ENCODE data around the gene CCDC146. TPM values are rescaled to one million over a fixed set of nuclear protein-coding genes. Genes with fewer than 3 reads are reported as not detected.

The CCDC146 gene
- total and polyA plus RNA-seq, 2 of the 13 experiments (the other 11 are each of a cell fraction or from before 2014, with no cell fraction given): 2.4 to 4.1 TPM

DNA sequence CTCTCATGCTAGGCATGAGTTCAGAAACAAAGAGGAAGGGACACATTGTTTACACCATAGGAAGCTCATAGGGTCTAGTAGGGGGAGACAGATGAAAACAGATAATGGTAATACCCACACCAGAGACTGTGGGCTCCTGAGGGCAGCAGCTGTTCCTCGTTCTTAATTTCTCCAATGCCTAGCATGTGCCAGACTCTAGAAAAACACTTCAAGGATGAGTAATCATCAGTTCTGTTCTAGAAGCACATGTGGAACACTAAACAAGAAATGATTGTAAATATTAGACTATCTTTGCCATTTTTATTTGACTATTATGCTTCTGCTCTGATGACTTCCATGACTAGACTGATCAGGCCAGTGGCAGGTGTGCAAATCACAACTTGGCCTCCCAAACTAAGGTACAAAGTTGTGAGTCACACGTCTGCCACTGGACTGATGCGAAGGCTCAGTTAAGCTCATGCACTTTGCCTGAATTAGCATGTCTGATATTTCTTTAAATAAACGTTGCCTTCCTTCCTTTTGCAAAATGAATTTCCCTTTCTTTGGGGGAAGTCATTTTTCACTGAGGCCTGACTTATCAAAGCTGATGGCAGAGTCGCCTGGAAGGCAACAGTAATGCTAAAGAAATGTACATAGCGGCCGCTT is 166.4 kb downstream of the CCDC146 start:
- no peaks in the 10 kb centered on the region for H3K4me1 ChIP-seq (ENCODE audit: insufficient read depth, low read length)
- no peak overlapping the region for H3K27ac ChIP-seq (ENCODE audit: extremely low read length, insufficient read depth, low read length)
- ChIA-PET POLR2A (no interaction called here), CTCF (ENCODE audit: low intra/inter-chr PET ratio, low total read pairs) (no interaction called here)
- no peak overlapping the region for H3K9ac ChIP-seq (ENCODE audit: insufficient read depth, low read depth, low read length)
- H3K79me2 ChIP-seq (ENCODE audit: insufficient read depth, low read length): no peaks in the 10 kb centered on the region
- H3K27me3 ChIP-seq (ENCODE audit: control insufficient read depth in 1 of 2, insufficient read depth in 2 of 2, low read length in 2 of 2): no peaks in the 10 kb centered on the region
- intact Hi-C loops (cut with micrococcal nuclease; ENCODE audit: unreplicated experiment): no loop called here
- no peaks in the 10 kb centered on the region for H4K20me1 ChIP-seq (ENCODE audit: insufficient read depth, low read length)
- FAIRE-seq (no peak), DNase-seq (ENCODE audit: low spot score) (no peak), ATAC-seq (no peak)
- no peak overlapping the region for H3K4me3 ChIP-seq (replicated peaks in 1 of 3; ENCODE audit: insufficient read depth in 1 of 3, low read depth in 2 of 3, low read length in 3 of 3)
- in situ Hi-C loops (cut with HindIII; ENCODE audit: extremely low pct_ligation_motif_present, low pct_unique_long_range_greater_than_20kb): no loop called here
- H3K36me3 ChIP-seq (replicated peaks in 1 of 2; ENCODE audit: control insufficient read depth in 1 of 2, insufficient read depth in 2 of 2, low read length in 2 of 2): no peaks in the 10 kb centered on the region
- H2AFZ ChIP-seq (ENCODE audit: low read length): no peak overlapping the region
- BruUV-seq (replicated peaks): no TSS peak
- H3K9me3 ChIP-seq (ENCODE audit: low read length): no peaks in the 10 kb centered on the region
- WGBS (ENCODE audit: low lambda C conversion rate): 72% methylated on average over 7 of the region's 7 CpGs
- H3K4me2 ChIP-seq (ENCODE audit: low read depth, low read length): no peak overlapping the region
- no peak for TF ChIP-seq FOXO1 (CRISPR knock-in tag; IDR thresholded peaks at IDR 0.05)
- TF ChIP-seq, protein P1, sequence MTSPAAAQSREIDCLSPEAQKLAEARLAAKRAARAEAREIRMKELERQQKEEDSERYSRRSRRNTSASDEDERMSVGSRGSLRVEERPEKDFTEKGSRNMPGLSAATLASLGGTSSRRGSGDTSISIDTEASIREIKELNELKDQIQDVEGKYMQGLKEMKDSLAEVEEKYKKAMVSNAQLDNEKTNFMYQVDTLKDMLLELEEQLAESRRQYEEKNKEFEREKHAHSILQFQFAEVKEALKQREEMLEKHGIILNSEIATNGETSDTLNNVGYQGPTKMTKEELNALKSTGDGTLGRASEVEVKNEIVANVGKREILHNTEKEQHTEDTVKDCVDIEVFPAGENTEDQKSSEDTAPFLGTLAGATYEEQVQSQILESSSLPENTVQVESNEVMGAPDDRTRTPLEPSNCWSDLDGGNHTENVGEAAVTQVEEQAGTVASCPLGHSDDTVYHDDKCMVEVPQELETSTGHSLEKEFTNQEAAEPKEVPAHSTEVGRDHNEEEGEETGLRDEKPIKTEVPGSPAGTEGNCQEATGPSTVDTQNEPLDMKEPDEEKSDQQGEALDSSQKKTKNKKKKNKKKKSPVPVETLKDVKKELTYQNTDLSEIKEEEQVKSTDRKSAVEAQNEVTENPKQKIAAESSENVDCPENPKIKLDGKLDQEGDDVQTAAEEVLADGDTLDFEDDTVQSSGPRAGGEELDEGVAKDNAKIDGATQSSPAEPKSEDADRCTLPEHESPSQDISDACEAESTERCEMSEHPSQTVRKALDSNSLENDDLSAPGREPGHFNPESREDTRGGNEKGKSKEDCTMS (CRISPR knock-in tag; conservative IDR thresholded peaks at IDR 0.05): no peak
- TF ChIP-seq, protein P2, sequence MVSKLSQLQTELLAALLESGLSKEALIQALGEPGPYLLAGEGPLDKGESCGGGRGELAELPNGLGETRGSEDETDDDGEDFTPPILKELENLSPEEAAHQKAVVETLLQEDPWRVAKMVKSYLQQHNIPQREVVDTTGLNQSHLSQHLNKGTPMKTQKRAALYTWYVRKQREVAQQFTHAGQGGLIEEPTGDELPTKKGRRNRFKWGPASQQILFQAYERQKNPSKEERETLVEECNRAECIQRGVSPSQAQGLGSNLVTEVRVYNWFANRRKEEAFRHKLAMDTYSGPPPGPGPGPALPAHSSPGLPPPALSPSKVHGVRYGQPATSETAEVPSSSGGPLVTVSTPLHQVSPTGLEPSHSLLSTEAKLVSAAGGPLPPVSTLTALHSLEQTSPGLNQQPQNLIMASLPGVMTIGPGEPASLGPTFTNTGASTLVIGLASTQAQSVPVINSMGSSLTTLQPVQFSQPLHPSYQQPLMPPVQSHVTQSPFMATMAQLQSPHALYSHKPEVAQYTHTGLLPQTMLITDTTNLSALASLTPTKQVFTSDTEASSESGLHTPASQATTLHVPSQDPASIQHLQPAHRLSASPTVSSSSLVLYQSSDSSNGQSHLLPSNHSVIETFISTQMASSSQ (IDR thresholded peaks at IDR 0.05; ENCODE audit: low read depth): no peak
- TF ChIP-seq, protein P2 (CRISPR knock-in tag; IDR thresholded peaks at IDR 0.05; ENCODE audit: borderline replicate concordance): no peak
- no peak for TF ChIP-seq DR1 (CRISPR knock-in tag; IDR thresholded peaks at IDR 0.05)
- TF ChIP-seq, protein P3, sequence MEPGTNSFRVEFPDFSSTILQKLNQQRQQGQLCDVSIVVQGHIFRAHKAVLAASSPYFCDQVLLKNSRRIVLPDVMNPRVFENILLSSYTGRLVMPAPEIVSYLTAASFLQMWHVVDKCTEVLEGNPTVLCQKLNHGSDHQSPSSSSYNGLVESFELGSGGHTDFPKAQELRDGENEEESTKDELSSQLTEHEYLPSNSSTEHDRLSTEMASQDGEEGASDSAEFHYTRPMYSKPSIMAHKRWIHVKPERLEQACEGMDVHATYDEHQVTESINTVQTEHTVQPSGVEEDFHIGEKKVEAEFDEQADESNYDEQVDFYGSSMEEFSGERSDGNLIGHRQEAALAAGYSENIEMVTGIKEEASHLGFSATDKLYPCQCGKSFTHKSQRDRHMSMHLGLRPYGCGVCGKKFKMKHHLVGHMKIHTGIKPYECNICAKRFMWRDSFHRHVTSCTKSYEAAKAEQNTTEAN (CRISPR knock-in tag; conservative IDR thresholded peaks at IDR 0.05): no peak
- TF ChIP-seq, protein P4, sequence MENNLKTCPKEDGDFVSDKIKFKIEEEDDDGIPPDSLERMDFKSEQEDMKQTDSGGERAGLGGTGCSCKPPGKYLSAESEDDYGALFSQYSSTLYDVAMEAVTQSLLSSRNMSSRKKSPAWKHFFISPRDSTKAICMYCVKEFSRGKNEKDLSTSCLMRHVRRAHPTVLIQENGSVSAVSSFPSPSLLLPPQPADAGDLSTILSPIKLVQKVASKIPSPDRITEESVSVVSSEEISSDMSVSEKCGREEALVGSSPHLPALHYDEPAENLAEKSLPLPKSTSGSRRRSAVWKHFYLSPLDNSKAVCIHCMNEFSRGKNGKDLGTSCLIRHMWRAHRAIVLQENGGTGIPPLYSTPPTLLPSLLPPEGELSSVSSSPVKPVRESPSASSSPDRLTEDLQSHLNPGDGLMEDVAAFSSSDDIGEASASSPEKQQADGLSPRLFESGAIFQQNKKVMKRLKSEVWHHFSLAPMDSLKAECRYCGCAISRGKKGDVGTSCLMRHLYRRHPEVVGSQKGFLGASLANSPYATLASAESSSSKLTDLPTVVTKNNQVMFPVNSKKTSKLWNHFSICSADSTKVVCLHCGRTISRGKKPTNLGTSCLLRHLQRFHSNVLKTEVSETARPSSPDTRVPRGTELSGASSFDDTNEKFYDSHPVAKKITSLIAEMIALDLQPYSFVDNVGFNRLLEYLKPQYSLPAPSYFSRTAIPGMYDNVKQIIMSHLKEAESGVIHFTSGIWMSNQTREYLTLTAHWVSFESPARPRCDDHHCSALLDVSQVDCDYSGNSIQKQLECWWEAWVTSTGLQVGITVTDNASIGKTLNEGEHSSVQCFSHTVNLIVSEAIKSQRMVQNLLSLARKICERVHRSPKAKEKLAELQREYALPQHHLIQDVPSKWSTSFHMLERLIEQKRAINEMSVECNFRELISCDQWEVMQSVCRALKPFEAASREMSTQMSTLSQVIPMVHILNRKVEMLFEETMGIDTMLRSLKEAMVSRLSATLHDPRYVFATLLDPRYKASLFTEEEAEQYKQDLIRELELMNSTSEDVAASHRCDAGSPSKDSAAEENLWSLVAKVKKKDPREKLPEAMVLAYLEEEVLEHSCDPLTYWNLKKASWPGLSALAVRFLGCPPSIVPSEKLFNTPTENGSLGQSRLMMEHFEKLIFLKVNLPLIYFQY (CRISPR knock-in tag; IDR thresholded peaks at IDR 0.05; ENCODE audit: borderline replicate concordance): no peak
- TF ChIP-seq ZEB1 (IDR thresholded peaks at IDR 0.05; ENCODE audit: insufficient replicate concordance, low read depth): no peak
- TF ChIP-seq GABPB1 (CRISPR knock-in tag; IDR thresholded peaks at IDR 0.05): no peak
